Skeletal muscle satellite cell (primary cell): ENCODE measurements around the gene JPH3.

ENCODE experiments used
- H3K27me3 ChIP-seq: 2 replicates; pipeline ENCODE4 v1.7.0; 2013; ENCODE audit warnings: low read length; ENCODE audit not compliant: control insufficient read depth, insufficient read depth
- H3K36me3 ChIP-seq: 2 replicates; pipeline ENCODE4 v1.7.0; 2013; ENCODE audit warnings: mild to moderate bottlenecking, control low read depth, low read length; ENCODE audit not compliant: insufficient read depth
- H3K4me1 ChIP-seq: 2 replicates; pipeline ENCODE4 v1.7.0; 2013; ENCODE audit warnings: low read length; ENCODE audit not compliant: control insufficient read depth, insufficient read depth
- H3K4me2 ChIP-seq: 2 replicates; pipeline ENCODE4 v1.7.0; 2013; ENCODE audit warnings: mild to moderate bottlenecking, low read length
- H3K4me3 ChIP-seq: 2 replicates; pipeline ENCODE4 v1.7.0; 2013; ENCODE audit warnings: low read length
- H3K9ac ChIP-seq: 2 replicates; pipeline ENCODE4 v1.7.0; 2013; ENCODE audit warnings: mild to moderate bottlenecking, low read depth, low read length, moderate library complexity
- H3K9me3 ChIP-seq: replicated peaks from 2 replicates; pipeline ENCODE4 v1.7.0; 2013; ENCODE audit warnings: mild to moderate bottlenecking, control low read depth, low read length

JPH3 gene

GRCh38 chr16:87648698-87649487, 46.6 kb downstream of the JPH3 start:
- H3K4me2 ChIP-seq = no peak overlapping the region
- no peaks in the 10 kb centered on the region for H3K9me3 ChIP-seq
- no peaks in the 10 kb centered on the region for H3K4me1 ChIP-seq
- H3K27me3 ChIP-seq = peaks cover 63% of the 10 kb centered on the region
- H3K9ac ChIP-seq = no peak overlapping the region
- no peaks in the 10 kb centered on the region for H3K36me3 ChIP-seq
- no peak overlapping the region for H3K4me3 ChIP-seq

DNA sequence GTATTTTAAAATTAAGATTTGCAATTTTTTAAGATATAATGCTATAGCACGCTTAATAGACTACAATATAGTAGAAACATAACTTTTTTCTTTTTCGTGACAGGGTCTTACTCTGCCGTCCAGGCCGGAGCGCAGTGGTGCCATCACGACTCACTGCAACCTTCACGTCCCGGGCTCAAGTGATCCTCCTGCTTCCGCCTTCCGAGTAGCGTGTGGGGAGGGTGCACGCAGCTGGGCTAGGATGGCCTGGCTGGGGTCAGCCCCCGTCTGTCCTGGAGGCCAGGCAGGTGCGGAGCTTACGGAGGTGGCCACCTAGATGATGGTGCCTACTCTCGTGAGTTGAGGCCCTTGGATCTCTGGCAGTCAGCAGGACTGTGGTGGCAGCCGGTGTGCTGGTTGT, 50.1 kb downstream of the JPH3 start:
- Histone ChIP-seq H3K9ac (no peak overlapping the region), H3K4me2 (no peak overlapping the region), H3K9me3 (no peaks in the 10 kb centered on the region), H3K4me3 (no peak overlapping the region), H3K4me1 (no peaks in the 10 kb centered on the region), H3K27me3 (peaks cover 81% of the 10 kb centered on the region), H3K36me3 (no peaks in the 10 kb centered on the region)

- Histone ChIP-seq H3K9me3 (no peaks in the 10 kb centered on the region), H3K36me3 (no peaks in the 10 kb centered on the region), H3K4me2 (no peak overlapping the region), H3K27me3 (peaks cover 80% of the 10 kb centered on the region), H3K9ac (no peak overlapping the region), H3K4me1 (no peaks in the 10 kb centered on the region), H3K4me3 (no peak overlapping the region)
Observed at GRCh38 chr16:87652799-87653198, 50.5 kb downstream of the JPH3 start.

- Histone ChIP-seq H3K4me1 (no peaks in the 10 kb centered on the region), H3K27me3 (peaks cover 81% of the 10 kb centered on the region), H3K9ac (no peak overlapping the region), H3K9me3 (no peaks in the 10 kb centered on the region), H3K4me2 (no peak overlapping the region), H3K36me3 (no peaks in the 10 kb centered on the region), H3K4me3 (no peak overlapping the region)
Observed at GRCh38 chr16:87653234-87653633, 50.9 kb downstream of the JPH3 start.

GRCh38 chr16:87654826-87655225, 52.5 kb downstream of the JPH3 start:
- no peak overlapping the region for H3K4me2 ChIP-seq

GRCh38 chr16:87656328-87656727, 54.0 kb downstream of the JPH3 start:
- peaks cover 67% of the 10 kb centered on the region for H3K27me3 ChIP-seq
- H3K4me1 ChIP-seq = no peaks in the 10 kb centered on the region
- H3K9ac ChIP-seq = no peak overlapping the region
- H3K36me3 ChIP-seq = no peaks in the 10 kb centered on the region
- no peaks in the 10 kb centered on the region for H3K9me3 ChIP-seq
- H3K4me2 ChIP-seq = no peak overlapping the region
- no peak overlapping the region for H3K4me3 ChIP-seq

More at GRCh38 chr16:87654826-87655225, 52.5 kb downstream of the JPH3 start:
- Histone ChIP-seq H3K9ac (no peak overlapping the region), H3K4me3 (no peak overlapping the region), H3K9me3 (no peaks in the 10 kb centered on the region), H3K27me3 (peaks cover 74% of the 10 kb centered on the region), H3K36me3 (no peaks in the 10 kb centered on the region), H3K4me1 (no peaks in the 10 kb centered on the region)

GRCh38 chr16:87657621-87658192, 55.4 kb downstream of the JPH3 start:
- no peaks in the 10 kb centered on the region for H3K9me3 ChIP-seq
- H3K4me1 ChIP-seq = no peaks in the 10 kb centered on the region
- peaks cover 66% of the 10 kb centered on the region for H3K27me3 ChIP-seq
- H3K4me3 ChIP-seq = no peak overlapping the region
- H3K36me3 ChIP-seq = no peaks in the 10 kb centered on the region
- no peak overlapping the region for H3K4me2 ChIP-seq
- H3K9ac ChIP-seq = no peak overlapping the region

- H3K27me3 ChIP-seq = peaks cover 70% of the 10 kb centered on the region
Observed at GRCh38 chr16:87658564-87659225, 56.4 kb downstream of the JPH3 start.

DNA sequence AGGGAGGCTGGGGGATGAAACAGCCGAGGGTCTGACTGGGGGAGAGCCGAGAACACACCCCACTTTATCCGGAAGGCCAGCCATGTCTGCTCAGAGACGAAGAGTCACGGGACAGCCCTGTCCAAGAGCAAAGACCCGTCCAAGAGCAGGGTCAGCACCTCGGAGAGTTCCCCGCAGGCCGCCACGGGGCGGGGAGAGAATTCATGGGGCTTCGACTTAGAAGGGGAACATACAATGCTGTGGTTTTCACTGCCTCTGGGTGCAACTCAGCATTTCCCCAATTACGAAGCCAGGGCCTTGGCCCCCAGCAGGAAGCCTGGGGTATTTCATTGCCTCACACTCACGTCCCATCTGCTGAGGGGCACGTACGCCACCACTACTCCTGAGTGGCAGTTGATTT, 59.3 kb downstream of the JPH3 start:
- Histone ChIP-seq H3K9ac (no peak overlapping the region), H3K4me1 (no peaks in the 10 kb centered on the region), H3K4me3 (no peak overlapping the region), H3K27me3 (peaks cover 48% of the 10 kb centered on the region), H3K4me2 (no peak overlapping the region), H3K36me3 (no peaks in the 10 kb centered on the region), H3K9me3 (no peaks in the 10 kb centered on the region)

More at GRCh38 chr16:87658564-87659225, 56.4 kb downstream of the JPH3 start:
- Histone ChIP-seq H3K4me1 (no peaks in the 10 kb centered on the region), H3K36me3 (no peaks in the 10 kb centered on the region), H3K9ac (no peak overlapping the region), H3K9me3 (no peaks in the 10 kb centered on the region), H3K4me2 (no peak overlapping the region), H3K4me3 (no peak overlapping the region)

DNA sequence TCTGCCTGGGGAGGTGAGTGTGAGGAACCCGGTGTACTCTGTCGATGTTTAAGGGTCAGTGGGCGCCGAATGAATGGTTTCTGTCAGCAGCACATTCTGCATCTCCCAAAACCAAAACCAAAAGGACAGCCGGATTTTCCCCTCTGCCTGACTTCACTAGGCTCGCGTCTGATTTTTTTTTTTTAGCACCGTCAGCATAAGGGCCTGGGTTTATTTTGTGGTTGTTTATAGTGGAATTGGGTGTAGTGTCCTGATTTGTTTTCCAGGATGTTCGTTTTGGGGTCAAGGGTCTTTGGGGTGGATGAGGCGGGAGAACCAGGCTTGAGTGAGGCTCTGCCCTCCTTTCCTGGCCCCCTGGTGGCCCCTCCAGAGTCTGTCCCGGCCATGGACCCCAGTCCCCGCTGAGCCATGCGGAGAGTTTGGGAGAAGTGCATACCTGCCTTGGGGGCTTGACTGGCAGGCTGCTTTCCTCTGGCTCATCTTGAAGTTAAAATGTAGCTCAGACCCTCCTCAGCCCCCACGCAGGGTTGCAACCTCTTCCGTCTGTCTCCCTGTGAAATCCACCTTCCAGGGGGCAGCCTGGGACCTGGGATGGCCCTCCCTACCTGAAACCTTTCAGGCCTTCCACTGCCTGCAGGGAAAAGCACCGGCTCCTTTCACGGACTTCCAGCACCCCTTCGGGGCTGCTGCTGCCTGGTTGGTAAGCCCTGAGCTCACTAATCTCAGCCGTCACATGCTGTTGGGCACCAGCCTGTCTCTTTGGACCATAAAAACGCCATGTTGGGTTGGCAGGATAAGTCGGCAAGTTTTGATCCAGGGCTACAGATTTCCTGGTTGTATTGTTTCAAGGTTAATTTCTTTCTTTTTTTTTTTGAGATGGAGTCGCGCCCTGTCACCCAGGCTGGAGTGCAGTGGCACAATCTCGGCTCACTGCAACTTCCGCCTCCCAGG, 60.2 kb downstream of the JPH3 start:
- H3K9ac ChIP-seq = no peak overlapping the region
- no peak overlapping the region for H3K4me2 ChIP-seq
- H3K4me1 ChIP-seq = no peaks in the 10 kb centered on the region
- H3K27me3 ChIP-seq = peaks cover 48% of the 10 kb centered on the region
- no peak overlapping the region for H3K4me3 ChIP-seq
- no peaks in the 10 kb centered on the region for H3K9me3 ChIP-seq
- H3K36me3 ChIP-seq = no peaks in the 10 kb centered on the region

DNA sequence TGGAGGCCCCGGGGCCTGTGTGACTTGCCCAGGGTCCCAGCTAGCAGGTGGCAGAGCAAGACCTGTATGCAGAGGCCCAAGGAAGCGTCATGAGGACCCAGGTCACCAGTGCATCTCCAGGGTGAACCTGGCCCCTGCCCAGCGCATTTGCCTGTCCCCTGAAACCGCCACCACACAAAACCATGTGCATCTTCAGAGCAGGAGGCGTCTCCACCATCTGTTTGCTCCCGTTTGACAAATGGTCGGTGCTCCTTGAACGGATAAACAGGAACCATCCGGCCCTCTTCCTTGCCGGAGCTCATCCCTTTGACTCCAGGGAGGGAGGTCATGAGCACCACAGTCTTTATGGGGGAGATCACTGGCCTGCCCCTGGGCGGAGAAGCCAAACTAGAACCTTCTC, 62.5 kb downstream of the JPH3 start:
- H3K9ac ChIP-seq = no peak overlapping the region
- H3K4me3 ChIP-seq = no peak overlapping the region
- no peaks in the 10 kb centered on the region for H3K36me3 ChIP-seq
- H3K9me3 ChIP-seq = no peaks in the 10 kb centered on the region
- H3K27me3 ChIP-seq = peaks cover 54% of the 10 kb centered on the region
- no peak overlapping the region for H3K4me2 ChIP-seq
- H3K4me1 ChIP-seq = no peaks in the 10 kb centered on the region
